ENCODE results near the gene FAM240A. TPM values are rescaled to one million over a fixed set of nuclear protein-coding genes. Genes with fewer than 3 reads are reported as not detected.

Gene FAM240A
- total RNA-seq, 1 experiment from 2014 or later, result not detected

DNA sequence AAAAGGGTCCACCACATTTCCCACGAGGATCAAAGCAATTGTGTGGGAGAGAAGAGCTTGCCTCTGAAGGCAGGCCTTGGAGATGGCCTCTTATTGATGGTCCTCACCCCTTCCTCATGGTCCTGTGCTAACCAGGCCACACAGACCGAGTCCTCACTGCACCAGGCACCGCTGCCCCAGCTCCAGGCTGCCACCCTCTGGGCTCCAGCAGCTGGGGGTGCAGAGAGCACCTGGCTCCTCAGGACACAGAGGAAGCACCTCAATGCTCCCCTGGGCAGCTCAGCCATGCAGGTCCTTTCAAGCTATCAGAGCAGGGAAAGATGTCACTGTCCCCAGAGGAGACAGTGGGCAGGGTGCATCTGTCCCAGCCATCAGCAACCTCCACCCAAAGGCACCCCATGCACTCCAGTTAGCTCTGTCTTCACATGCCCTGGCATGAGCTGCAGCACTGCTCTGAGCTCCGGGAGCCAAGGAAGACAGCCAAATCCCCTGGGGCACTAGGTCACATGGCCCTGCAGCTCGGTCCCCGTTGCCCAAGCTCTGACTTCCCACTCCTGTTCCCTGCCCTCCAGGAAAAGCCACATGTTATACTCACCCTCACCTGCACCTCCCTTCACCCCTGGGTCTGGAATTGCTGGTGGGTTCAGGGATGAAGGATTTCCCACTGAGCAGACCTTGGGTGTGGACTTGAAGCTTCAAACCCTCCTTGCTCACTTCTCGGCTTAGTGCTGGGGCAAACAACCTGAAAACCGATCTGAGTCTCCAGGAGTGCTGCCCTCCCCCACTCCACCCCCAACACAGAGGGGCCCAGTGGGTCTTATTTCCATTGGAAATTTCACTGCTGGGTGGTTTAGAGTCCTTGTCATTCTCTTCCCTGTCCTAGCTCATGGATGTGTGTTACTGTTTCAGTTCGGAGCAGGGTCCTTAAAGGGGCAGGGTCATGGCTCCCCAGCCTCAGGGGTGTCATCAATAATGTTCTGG lies 48.5 kb downstream of the FAM240A start:
- no peak overlapping the region for H3K27ac ChIP-seq
- peaks cover 45% of the 10 kb centered on the region for H3K4me1 ChIP-seq
- no peaks in the 10 kb centered on the region for H3K9me3 ChIP-seq (replicated peaks)
- peak in 1 of 2 experiments; percentile 41 for DNase-seq
- H3K4me3 ChIP-seq, result no peak overlapping the region
- no peaks in the 10 kb centered on the region for H3K27me3 ChIP-seq
- H3K36me3 ChIP-seq, result no peaks in the 10 kb centered on the region

DNA sequence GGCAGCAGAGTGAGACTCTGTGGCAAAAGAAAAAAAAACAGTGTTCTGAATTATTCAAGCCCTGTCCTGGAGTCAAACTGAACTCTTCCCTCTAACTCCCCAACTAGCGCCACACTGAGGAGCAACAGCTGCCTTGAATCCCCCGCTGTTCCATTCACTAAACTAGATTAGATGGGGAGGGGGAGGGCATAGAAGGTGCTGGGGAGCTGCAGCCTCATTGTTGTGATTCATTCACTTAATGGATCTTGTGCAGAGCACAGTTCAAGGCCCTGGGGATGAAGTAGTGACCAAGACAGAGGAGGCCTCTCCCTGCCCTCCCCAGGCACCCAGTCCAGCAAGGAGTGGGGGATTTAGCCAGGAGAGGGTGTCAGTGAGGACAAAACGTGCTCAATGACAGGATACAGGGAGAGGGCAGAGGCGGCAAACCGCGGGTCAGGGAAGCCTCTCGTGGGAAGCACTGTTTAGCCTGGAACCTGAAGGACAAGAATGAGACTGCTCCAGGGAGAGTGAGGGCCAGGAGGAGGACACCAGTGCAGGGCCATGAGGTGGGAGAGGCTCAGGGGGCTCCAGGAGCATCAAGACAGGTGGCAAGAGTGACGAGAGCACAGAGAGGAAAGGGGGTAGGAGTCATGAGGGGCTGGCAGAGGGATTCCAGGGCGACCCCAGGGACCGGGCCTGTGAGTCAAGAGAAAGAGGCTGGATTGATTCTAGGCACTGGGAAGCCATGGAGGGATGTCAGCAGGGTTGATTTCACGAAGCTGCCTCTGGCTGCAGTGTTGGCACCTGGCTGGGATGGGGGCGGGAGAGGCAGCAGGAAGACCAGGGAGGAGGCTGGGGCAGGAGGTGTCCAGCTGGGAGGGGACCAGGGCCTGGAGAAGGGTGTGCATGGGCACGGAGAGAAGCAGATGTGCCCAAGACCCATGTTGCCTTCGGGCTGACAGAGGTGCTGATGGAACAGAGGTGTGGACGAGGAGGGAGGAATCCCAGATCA lies 49.7 kb downstream of the FAM240A start:
- Histone ChIP-seq H3K4me1 (peaks cover 49% of the 10 kb centered on the region), H3K4me3 (no peak overlapping the region), H3K27ac (peak overlapping the region; percentile 72; the same call in 1 of the 2 replicates), H3K9me3 (replicated peaks) (no peaks in the 10 kb centered on the region), H3K36me3 (no peaks in the 10 kb centered on the region), H3K27me3 (no peaks in the 10 kb centered on the region)
- DNase-seq, result peak; percentile 37 to 62

DNA sequence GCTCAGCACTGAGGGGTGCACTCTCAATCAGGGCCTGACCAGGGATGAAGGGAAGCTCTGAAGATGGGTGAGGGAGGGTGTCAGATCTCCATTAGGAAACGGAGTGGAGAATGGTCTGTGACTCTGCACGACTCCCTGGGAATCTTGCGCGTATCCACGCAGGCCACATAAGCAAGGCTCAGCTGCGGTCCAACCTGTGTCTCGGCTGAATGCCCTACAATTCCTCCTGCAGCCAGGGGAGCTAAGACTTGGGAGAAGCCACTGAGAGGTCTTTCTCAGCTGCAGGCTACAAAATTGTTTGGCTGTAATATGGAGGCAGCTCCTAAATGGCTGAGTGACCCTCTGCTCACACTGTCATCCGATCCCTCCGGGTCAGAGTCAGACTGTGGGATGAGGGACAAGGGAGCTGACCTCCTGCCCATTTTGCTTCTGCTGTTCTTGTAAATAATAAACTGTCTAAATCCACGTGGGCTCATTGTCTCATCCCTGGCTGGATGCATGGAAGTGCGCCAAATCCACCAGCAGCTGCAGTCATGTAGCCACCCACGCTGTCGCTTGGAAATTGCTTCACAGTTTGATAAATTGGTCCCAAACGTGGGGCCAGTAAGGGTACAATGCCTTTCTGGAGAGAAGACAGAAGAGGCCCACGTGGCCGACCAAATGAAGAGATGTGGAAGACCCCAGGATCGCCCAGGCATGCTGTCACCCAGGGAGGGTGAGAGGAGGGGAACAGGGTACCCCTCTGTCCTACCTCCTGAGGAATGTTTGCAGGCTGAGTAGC lies 50.6 kb downstream of the FAM240A start:
- H3K9me3 ChIP-seq (replicated peaks), result no peaks in the 10 kb centered on the region
- no peaks in the 10 kb centered on the region for H3K27me3 ChIP-seq
- H3K36me3 ChIP-seq, result no peaks in the 10 kb centered on the region
- H3K27ac ChIP-seq, result peak overlapping the region; percentile 72
- DNase-seq, result peak; percentile 80 to 86
- 0 out of 2 replicates have a peak overlapping the region, but pooled peaks have one; percentile 8 for H3K4me3 ChIP-seq
- H3K4me1 ChIP-seq, result peaks cover 53% of the 10 kb centered on the region

DNA sequence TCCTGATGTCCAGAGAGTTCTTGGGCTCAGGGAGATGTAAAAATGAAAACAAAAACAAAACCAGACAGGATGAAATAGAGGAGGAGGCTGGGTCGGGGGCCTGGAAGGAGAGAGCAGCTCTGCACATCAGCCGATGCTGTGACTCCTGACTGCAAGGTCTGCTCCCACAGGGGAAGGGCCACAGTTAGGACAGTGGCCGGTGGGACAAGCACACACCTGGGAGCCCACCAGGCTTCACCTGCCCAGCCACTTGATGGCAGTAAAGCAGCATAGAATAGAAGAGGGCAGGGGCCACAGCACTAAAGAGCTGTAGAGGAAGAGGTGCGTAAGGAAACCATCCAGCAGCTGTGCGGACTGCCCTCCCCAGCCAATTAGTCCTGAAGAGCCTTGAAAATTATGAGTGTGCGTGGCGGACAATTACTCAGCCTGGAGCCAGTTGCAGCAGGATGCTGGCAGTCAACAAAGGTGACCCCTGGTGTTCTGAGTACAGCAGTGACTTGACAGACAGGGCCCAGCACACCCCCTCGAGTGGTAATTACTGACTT lies 51.3 kb downstream of the FAM240A start:
- H3K36me3 ChIP-seq, result no peaks in the 10 kb centered on the region
- no peak overlapping the region for H3K4me3 ChIP-seq
- DNase-seq, result peak; percentile 61 to 71
- no peaks in the 10 kb centered on the region for H3K27me3 ChIP-seq
- H3K4me1 ChIP-seq, result peaks cover 53% of the 10 kb centered on the region
- no peaks in the 10 kb centered on the region for H3K9me3 ChIP-seq (replicated peaks)
- H3K27ac ChIP-seq, result peak overlapping the region; percentile 72

DNA sequence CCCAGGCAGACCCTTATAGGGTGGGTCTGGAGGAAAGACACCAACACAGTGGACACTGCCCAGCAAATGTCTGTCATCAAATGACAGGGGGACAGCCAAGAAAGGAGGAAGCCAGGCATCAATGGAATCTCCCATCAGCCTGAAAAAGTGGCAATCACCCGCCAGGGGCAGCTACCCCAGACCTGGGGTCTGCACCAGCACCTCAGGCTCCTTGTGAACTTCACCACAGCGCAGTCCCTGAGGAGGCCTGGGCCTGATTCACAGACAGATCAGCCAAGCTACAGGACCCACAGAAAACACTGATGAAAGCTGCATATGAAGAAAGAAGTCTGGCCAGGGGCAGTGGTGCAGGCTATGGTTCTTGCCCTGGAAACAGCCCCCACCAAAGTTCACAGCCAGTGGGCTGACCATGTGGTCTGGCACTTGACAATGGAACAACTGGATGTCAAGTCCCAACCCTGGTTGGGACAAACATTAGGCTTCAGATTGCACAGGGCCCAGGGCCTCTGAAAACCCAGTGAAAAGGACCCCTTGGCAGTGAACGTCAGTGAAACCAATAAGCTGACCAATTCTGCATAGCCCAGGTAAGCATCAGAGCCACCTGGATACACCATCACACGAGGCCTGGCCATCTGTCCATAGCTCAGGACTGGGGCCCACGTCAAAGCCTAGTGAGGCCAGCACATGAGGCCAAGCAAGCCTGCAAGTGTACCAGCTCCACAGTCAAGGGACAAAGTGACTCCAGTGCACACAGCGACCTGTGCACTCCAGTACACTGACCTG lies 52.1 kb downstream of the FAM240A start:
- no peak for DNase-seq
- no peaks in the 10 kb centered on the region for H3K36me3 ChIP-seq
- H3K9me3 ChIP-seq (replicated peaks), result no peaks in the 10 kb centered on the region
- peak overlapping the region; percentile 72; the same call in 1 of the 2 replicates for H3K27ac ChIP-seq
- H3K27me3 ChIP-seq, result no peaks in the 10 kb centered on the region
- peaks cover 47% of the 10 kb centered on the region for H3K4me1 ChIP-seq
- no peak overlapping the region for H3K4me3 ChIP-seq

DNA sequence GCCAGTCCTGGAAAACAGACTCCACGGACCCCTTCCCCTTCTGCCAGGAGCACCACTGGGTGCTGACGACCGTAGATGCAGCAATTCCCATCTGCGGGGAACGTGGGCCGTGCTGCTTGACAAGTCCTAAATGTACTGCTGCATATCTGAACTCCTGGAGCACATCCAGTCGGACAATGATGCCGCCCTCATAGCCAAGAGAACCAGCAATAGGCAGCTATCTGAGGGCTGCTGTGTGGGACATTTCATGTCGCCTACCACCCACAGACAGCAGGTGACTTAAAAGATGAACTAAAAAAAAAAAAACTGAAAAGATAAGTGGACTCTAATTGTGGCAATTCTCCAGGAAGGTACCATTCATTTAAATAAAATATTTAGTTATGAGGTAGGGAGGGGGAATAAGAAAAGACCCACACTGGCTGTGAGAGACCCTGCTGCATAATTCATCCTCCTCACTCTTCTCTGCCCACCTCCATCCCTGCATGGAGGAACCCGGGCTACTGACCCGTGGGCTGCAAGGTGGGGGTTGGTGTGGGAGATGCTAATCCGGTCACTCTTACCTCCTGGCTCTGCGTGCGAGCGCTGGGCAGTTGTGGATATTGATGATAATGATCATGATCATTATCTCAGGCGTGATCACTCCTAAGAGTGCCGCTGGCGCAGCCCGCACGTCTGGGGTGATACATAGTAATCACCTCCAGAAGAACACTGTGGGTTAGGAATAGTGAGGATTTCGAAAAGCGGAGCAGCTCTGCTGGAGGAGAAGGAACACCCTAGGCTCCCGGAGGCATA lies 52.8 kb downstream of the FAM240A start:
- Histone ChIP-seq H3K4me1 (peaks cover 44% of the 10 kb centered on the region), H3K4me3 (no peak overlapping the region), H3K36me3 (no peaks in the 10 kb centered on the region), H3K9me3 (replicated peaks) (no peaks in the 10 kb centered on the region), H3K27ac (no peak overlapping the region), H3K27me3 (no peaks in the 10 kb centered on the region)
- DNase-seq, result no peak

DNA sequence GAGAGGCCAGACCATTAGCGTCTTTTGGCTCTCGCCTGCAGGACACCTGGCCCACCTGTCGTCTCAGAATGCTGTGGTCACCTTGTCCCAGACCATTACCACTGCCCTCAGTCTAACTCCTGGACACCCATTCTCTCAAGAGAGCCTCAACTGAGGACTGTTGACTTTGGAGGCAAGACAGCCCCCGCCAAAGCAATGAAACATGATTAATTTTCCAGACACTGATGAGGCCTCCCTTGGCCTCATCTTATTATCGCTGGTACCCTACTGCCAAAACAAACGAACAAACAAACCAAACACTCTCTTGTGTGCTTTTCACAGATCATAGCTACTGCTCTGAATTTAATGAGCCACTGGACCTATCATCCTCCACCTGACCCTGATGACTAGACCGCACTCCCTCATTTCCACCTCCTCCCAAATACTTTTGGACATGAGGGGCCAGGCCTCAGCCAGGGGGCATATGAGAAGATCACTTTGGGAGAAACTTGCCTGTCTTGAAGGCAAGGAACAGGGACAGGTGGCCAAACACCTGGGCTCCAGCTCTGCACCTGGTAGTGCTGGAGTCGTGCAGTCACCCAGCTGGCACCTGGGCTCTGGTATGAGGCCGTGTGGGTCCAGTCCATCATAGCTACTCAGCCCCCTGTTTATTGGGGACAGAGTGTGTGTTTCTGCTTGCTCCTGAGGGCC lies 53.6 kb downstream of the FAM240A start:
- Histone ChIP-seq H3K27ac (no peak overlapping the region), H3K4me1 (peaks cover 41% of the 10 kb centered on the region), H3K36me3 (no peaks in the 10 kb centered on the region), H3K4me3 (no peak overlapping the region), H3K9me3 (replicated peaks) (no peaks in the 10 kb centered on the region), H3K27me3 (no peaks in the 10 kb centered on the region)
- DNase-seq, result no peak

DNA sequence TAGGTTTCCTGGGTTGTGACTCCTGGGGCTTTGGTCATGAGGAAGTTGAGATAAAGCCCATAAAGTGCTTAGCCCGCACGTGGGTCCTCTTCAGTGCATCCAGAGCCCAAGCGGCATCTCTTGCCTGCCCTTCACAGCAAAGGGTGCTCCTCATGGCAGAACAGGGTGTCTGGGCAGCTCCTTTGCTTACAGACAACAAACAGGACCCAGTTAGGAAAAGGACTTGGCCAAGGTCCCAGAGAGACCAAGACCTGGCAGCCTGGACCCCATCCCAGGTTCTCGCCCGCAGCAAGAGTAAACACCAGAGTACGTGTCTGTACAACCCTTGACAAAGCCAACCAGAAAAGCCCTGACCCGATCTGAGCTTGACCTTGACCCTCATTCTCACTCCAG lies 54.1 kb downstream of the FAM240A start:
- Histone ChIP-seq H3K36me3 (no peaks in the 10 kb centered on the region), H3K9me3 (replicated peaks) (no peaks in the 10 kb centered on the region), H3K27ac (no peak overlapping the region), H3K27me3 (no peaks in the 10 kb centered on the region), H3K4me3 (no peak overlapping the region), H3K4me1 (peaks cover 35% of the 10 kb centered on the region)
- DNase-seq, result no peak

DNA sequence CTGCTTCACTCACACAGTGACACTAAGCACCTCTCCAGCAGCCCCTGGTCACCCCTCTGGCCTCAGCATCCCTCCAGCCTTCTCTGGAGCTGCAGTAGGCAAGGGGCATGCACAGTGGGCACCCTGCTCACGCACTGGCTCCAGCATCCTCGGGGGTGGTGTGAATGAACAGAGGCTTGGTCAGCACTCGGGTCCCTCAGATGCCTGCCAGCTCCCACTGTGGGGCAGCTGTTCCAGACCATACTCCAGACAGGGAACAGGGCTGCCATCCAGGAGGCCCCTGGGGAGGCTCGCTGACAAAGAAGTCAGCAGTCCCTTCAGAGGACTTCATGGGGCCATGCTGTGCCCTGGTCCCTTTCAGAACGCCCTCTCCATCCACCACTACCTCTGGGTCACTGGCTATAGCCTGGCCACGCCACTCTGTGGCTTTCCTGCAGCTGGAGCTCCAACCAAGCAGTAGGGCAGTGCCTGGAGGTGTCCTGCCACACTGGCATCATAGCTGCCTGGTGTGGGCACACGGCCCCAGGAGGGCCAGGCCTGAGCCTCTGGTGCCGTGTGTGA lies 54.8 kb downstream of the FAM240A start:
- DNase-seq, result peak; percentile 34 to 46

DNA sequence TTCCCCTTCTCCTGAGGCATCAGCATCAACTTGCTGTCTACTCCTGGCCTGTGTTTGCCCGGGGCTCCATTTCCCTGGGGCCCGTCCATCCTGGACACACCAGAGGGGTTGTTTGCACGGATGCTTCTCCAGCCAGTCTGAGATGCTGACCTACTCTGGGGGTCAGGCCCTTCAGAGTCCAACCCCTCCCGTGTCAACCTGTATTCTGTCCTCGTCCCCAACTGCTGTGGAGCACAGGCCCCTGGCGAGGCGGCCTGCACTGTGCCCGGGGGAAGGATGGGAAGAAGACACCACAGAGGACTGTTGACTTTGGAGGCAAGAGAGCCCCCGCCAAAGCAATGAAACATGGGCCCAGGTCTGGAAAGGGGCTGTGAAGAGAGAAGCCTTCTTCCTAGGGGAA lies 55.3 kb downstream of the FAM240A start:
- H3K36me3 ChIP-seq, result no peaks in the 10 kb centered on the region
- H3K27me3 ChIP-seq, result no peaks in the 10 kb centered on the region
- no peak overlapping the region for H3K27ac ChIP-seq
- peaks cover 23% of the 10 kb centered on the region for H3K4me1 ChIP-seq
- no peak overlapping the region for H3K4me3 ChIP-seq
- no peak for DNase-seq
- no peaks in the 10 kb centered on the region for H3K9me3 ChIP-seq (replicated peaks)

More for the DNA sequence above, 54.8 kb downstream of the FAM240A start:
- Histone ChIP-seq H3K27me3 (no peaks in the 10 kb centered on the region), H3K36me3 (no peaks in the 10 kb centered on the region), H3K27ac (no peak overlapping the region), H3K4me1 (peaks cover 28% of the 10 kb centered on the region), H3K9me3 (replicated peaks) (no peaks in the 10 kb centered on the region), H3K4me3 (no peak overlapping the region)

DNA sequence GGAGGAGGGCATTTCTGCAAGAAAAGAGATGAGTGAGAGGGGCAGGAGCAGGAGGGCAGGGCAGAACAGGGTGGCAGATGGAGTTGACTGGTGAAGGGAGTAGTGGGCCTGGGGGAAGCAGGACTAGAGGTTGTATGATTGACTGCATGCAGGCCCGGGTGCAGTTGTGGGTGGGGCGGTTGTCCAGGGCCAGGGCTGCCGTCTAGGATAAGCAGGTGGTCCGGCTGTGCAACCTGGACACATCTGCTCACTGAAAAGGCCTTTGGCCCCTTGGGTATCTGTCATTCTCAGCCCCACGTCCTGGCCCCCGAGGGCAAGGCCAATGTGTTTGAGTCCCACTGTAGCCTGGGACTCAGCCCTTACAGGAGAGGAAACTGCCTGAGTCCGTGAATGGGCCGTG lies 55.8 kb downstream of the FAM240A start:
- H3K27me3 ChIP-seq, result no peaks in the 10 kb centered on the region
- peaks cover 20% of the 10 kb centered on the region for H3K4me1 ChIP-seq
- no peak overlapping the region for H3K4me3 ChIP-seq
- H3K9me3 ChIP-seq (replicated peaks), result no peaks in the 10 kb centered on the region
- DNase-seq, result peak in 1 of 2 experiments; percentile 1
- H3K27ac ChIP-seq, result no peak overlapping the region
- no peaks in the 10 kb centered on the region for H3K36me3 ChIP-seq

DNA sequence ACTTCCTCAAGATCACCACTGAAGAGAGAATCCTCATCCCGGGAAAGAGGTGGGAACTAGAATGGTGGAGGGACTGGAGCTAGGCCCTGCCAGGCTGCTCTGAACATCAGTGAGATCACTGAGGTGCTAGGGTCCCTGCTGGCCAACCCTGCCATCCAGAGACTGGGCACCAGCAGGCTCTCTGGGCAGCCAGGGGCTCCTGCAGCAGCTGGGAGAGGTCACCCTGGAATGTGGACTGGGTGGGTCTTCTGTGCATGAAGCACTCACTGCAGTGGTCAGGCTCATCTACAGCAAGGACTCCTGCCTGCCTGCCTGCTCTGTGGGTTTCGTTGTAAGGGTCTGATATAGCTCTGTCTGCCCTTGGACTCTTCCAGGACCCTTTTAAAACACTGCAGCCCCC lies 56.3 kb downstream of the FAM240A start:
- H3K27me3 ChIP-seq, result no peaks in the 10 kb centered on the region
- no peak overlapping the region for H3K27ac ChIP-seq
- H3K9me3 ChIP-seq (replicated peaks), result no peaks in the 10 kb centered on the region
- peak in 1 of 2 experiments; percentile 1 for DNase-seq
- H3K36me3 ChIP-seq, result no peaks in the 10 kb centered on the region
- peaks cover 16% of the 10 kb centered on the region for H3K4me1 ChIP-seq
- no peak overlapping the region for H3K4me3 ChIP-seq
